ENCODE results near the gene SEZ6. TPM values are rescaled to one million over a fixed set of nuclear protein-coding genes. Genes with fewer than 3 reads are reported as not detected.

SEZ6 gene
- total and polyA plus RNA-seq, 2 of the 4 experiments (the other 2 are of a cell fraction), result not detected

DNA sequence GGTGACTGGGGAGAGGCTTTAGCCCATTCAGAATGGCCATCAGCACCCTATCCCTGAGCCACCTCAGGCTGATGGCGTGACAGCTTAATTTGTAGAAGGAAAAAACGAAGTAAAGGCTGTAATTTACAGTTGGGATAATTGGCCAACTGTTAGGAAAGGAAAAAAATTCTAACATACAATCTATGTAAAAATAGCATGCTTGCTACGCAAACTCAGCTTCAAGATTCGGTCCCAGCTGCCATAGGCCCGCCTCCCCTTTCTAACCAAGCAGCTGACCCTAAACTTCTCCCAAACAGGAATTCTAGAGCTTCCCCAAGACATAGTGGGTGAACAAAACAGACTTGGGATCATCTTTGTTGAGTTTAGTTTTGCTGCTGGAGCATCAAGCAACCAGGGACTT is 4.9 kb downstream of the SEZ6 start:
- H2BK120ac ChIP-seq (ENCODE audit: low read depth, low read length), result no peak overlapping the region
- no peak overlapping the region for H3K4ac ChIP-seq (ENCODE audit: low read depth, low read length)
- peaks cover 76% of the 10 kb centered on the region for H3K27me3 ChIP-seq (ENCODE audit: control insufficient read depth, insufficient read depth, low read length)
- H3K23ac ChIP-seq (ENCODE audit: low read depth, low read length), result no peak overlapping the region
- dilution Hi-C loops (cut with HindIII; ENCODE audit: low sequenced_read_pairs, unreplicated experiment), result no loop called here
- H2BK5ac ChIP-seq (ENCODE audit: low read depth, low read length, poor library complexity, severe bottlenecking), result no peak overlapping the region
- ChIA-PET POLR2A (ENCODE audit: unreplicated experiment) (no interaction called here), CTCF (no interaction called here)
- no peak overlapping the region for H3K14ac ChIP-seq (replicated peaks; ENCODE audit: low read depth, low read length)
- DNase-seq, result no peak
- peaks cover 1% of the 10 kb centered on the region; the same call in 1 of the 2 replicates for H3K9me3 ChIP-seq (ENCODE audit: control insufficient read depth, insufficient read depth, low read length)
- H2AK9ac ChIP-seq (replicated peaks; ENCODE audit: low read depth, low read length, poor library complexity), result no peak overlapping the region
- intact Hi-C loops (cut with micrococcal nuclease), result no loop called here
- no peak overlapping the region for H2BK15ac ChIP-seq (ENCODE audit: low read depth, low read length)
- no TSS peak for BruUV-seq (replicated peaks)
- H3K36me3 ChIP-seq (ENCODE audit: control insufficient read depth, insufficient read depth, low read length), result no peaks in the 10 kb centered on the region
- H3K4me2 ChIP-seq (ENCODE audit: low read depth, low read length), result no peak overlapping the region
- H2AK5ac ChIP-seq (ENCODE audit: low read depth, low read length), result no peak overlapping the region
- TF ChIP-seq, protein P1, sequence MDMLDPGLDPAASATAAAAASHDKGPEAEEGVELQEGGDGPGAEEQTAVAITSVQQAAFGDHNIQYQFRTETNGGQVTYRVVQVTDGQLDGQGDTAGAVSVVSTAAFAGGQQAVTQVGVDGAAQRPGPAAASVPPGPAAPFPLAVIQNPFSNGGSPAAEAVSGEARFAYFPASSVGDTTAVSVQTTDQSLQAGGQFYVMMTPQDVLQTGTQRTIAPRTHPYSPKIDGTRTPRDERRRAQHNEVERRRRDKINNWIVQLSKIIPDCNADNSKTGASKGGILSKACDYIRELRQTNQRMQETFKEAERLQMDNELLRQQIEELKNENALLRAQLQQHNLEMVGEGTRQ (IDR thresholded peaks at IDR 0.05; ENCODE audit: low read depth, low read length), result no peak
- TF ChIP-seq, protein P2, sequence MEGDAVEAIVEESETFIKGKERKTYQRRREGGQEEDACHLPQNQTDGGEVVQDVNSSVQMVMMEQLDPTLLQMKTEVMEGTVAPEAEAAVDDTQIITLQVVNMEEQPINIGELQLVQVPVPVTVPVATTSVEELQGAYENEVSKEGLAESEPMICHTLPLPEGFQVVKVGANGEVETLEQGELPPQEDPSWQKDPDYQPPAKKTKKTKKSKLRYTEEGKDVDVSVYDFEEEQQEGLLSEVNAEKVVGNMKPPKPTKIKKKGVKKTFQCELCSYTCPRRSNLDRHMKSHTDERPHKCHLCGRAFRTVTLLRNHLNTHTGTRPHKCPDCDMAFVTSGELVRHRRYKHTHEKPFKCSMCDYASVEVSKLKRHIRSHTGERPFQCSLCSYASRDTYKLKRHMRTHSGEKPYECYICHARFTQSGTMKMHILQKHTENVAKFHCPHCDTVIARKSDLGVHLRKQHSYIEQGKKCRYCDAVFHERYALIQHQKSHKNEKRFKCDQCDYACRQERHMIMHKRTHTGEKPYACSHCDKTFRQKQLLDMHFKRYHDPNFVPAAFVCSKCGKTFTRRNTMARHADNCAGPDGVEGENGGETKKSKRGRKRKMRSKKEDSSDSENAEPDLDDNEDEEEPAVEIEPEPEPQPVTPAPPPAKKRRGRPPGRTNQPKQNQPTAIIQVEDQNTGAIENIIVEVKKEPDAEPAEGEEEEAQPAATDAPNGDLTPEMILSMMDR (conservative IDR thresholded peaks at IDR 0.05; ENCODE audit: low read depth, low read length), result no peak
- TF ChIP-seq RAD21 (IDR thresholded peaks at IDR 0.05; ENCODE audit: low read length), result no peak
- TF ChIP-seq NFE2L2 (IDR thresholded peaks at IDR 0.05; ENCODE audit: low read depth, low read length), result no peak
- no peak for TF ChIP-seq MAZ (IDR thresholded peaks at IDR 0.05; ENCODE audit: borderline replicate concordance, low read depth, low read length)
- no peak for TF ChIP-seq RCOR1 (IDR thresholded peaks at IDR 0.05; ENCODE audit: insufficient replicate concordance, low read length)
- TF ChIP-seq RFX5 (IDR thresholded peaks at IDR 0.05; ENCODE audit: low read depth, low read length), result no peak
- TF ChIP-seq MXI1 (IDR thresholded peaks at IDR 0.05; ENCODE audit: borderline replicate concordance, low read depth, low read length), result no peak
- TF ChIP-seq CHD1 (IDR thresholded peaks at IDR 0.05; ENCODE audit: low read depth, low read length), result no peak
- TF ChIP-seq POLR2A (IDR thresholded peaks at IDR 0.05; ENCODE audit: low read depth, low read length), result no peak
- TF ChIP-seq BHLHE40 (IDR thresholded peaks at IDR 0.05; ENCODE audit: low read depth, low read length), result no peak
- no peak for TF ChIP-seq SMC3 (IDR thresholded peaks at IDR 0.05; ENCODE audit: low read depth, low read length)
- TF ChIP-seq FOS (IDR thresholded peaks at IDR 0.05; ENCODE audit: low read depth, low read length), result no peak
- no peak for TF ChIP-seq MAFK (IDR thresholded peaks at IDR 0.05; ENCODE audit: low read depth, low read length)
- TF ChIP-seq, protein P3, sequence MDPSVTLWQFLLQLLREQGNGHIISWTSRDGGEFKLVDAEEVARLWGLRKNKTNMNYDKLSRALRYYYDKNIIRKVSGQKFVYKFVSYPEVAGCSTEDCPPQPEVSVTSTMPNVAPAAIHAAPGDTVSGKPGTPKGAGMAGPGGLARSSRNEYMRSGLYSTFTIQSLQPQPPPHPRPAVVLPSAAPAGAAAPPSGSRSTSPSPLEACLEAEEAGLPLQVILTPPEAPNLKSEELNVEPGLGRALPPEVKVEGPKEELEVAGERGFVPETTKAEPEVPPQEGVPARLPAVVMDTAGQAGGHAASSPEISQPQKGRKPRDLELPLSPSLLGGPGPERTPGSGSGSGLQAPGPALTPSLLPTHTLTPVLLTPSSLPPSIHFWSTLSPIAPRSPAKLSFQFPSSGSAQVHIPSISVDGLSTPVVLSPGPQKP (IDR thresholded peaks at IDR 0.05; ENCODE audit: borderline replicate concordance, low read depth, low read length), result no peak
- no peak overlapping the region for H4K91ac ChIP-seq (ENCODE audit: insufficient read depth, low read depth, low read length)
- H4K20me1 ChIP-seq (ENCODE audit: insufficient read depth, low read length), result no peaks in the 10 kb centered on the region; the same call in 1 of the 2 replicates
- H3K9ac ChIP-seq (ENCODE audit: low read depth, low read length), result no peak overlapping the region
- H3K79me1 ChIP-seq (ENCODE audit: low read depth in 1 of 2, low read length in 2 of 2), result no peaks in the 10 kb centered on the region
- H2BK20ac ChIP-seq (ENCODE audit: low read depth, low read length), result no peak overlapping the region
- H2AFZ ChIP-seq (replicated peaks; ENCODE audit: low read length, poor library complexity), result no peak overlapping the region
- no peak overlapping the region for H3K18ac ChIP-seq (ENCODE audit: low read depth, low read length)
- 0 out of 2 replicates have a peak, but pooled peaks cover 2% of the 10 kb centered on the region for H3K9me1 ChIP-seq (ENCODE audit: insufficient read depth, low read length)
- H3K56ac ChIP-seq (ENCODE audit: extremely low read depth, insufficient read depth, low read length), result no peak overlapping the region
- in situ Hi-C loops (cut with MboI; ENCODE audit: low sequenced_read_pairs), result no loop called here
- H3K4me1 ChIP-seq (ENCODE audit: control insufficient read depth, insufficient read depth, low read length), result peaks cover under 1% of the 10 kb centered on the region; the same call in 1 of the 2 replicates
- no peak overlapping the region for H4K5ac ChIP-seq (ENCODE audit: low read depth, low read length)
- H4K8ac ChIP-seq (ENCODE audit: low read depth in 2 of 2, low read length in 2 of 2), result no peak overlapping the region
- H3K4me3 ChIP-seq (ENCODE audit: insufficient read depth, low read depth, low read length), result no peak overlapping the region
- H3K27ac ChIP-seq (ENCODE audit: insufficient read depth, low read length), result no peak overlapping the region
- ATAC-seq (ENCODE audit: low read depth), result no peak
- no CpG with 5 or more reads among the region's 5 CpGs for WGBS, 2 experiments (ENCODE audit: extremely low coverage in 2 of 2, insufficient read length in 1 of 2)
